K562 (cell line): ENCODE results near the gene RBM25. TPM values are rescaled to one million over a fixed set of nuclear protein-coding genes. Genes with fewer than 3 reads are reported as not detected.

Experiments
- BRD9 ChIP-seq: fragments of 450-650 bp; IDR thresholded peaks from 2 replicates; pipeline ENCODE4 v1.6.1; 2018; ENCODE audit warnings: low read depth; ENCODE audit not compliant: partially characterized antibody
- CCNT2 ChIP-seq: IDR thresholded peaks from 2 replicates; pipeline ENCODE4 v1.6.1; 2011; ENCODE audit warnings: borderline replicate concordance, low read depth, mild to moderate bottlenecking, moderate library complexity, mixed read lengths, low read length; ENCODE audit not compliant: insufficient read length; ENCODE audit errors: extremely low read depth
- FOSL1 ChIP-seq: fragments of 200-800 bp; sonication (Bioruptor generic); conservative IDR thresholded peaks from 2 replicates; pipeline ENCODE4 v1.6.1; 2016; ENCODE audit warnings: missing genetic modification characterization, missing compliant biosample characterization
- KAT7 ChIP-seq: sonication (generic); formaldehyde crosslinking; IDR thresholded peaks from 2 replicates; pipeline ENCODE4 v1.8.0; 2022; ENCODE audit warnings: missing genetic modification reagents, mild to moderate bottlenecking, borderline replicate concordance
- NRF1 ChIP-seq, 2 experiments: fragments of 450-650 bp; IDR thresholded peaks in 1 of 2; conservative IDR thresholded peaks in 1 of 2; 2 replicates each; pipeline ENCODE4 v1.6.1; 2014; ENCODE audit warnings: mild to moderate bottlenecking in 2 of 2
- PRDM10 ChIP-seq: fragments of 450-650 bp; IDR thresholded peaks from 2 replicates; pipeline ENCODE4 v1.6.1; 2018; ENCODE audit not compliant: partially characterized antibody
- STAT5A ChIP-seq: IDR thresholded peaks from 2 replicates; pipeline ENCODE4 v1.6.1; 2012; ENCODE audit warnings: low read length, inconsistent platforms, borderline replicate concordance
- TAF9B ChIP-seq: fragments of 450-650 bp; IDR thresholded peaks from 2 replicates; pipeline ENCODE4 v1.6.1; 2018; ENCODE audit warnings: mild to moderate bottlenecking; ENCODE audit not compliant: partially characterized antibody
- TRIM28 ChIP-seq: fragments of 450-650 bp; IDR thresholded peaks from 2 replicates; pipeline ENCODE4 v1.6.1; 2017
- ZBTB2 ChIP-seq: fragments of 450-650 bp; IDR thresholded peaks from 2 replicates; pipeline ENCODE4 v1.6.1; 2016; ENCODE audit warnings: antibody characterized with exemption
- polyA plus RNA-seq, 8 experiments: library from polyadenylated mRNA; depleted of rRNA in 4 of 8; stranded (reverse) in 5 of 8; unstranded in 3 of 8; fragments of >200 nt; fragmentation: Nextera tagmentation in 2 of 8; fragmentation: Illumina TruSeq in 1 of 8; extraction: Ambion mirVana in 2 of 8; extraction: Trizol in 1 of 8; gene quantifications; 2 replicates each; pipeline versions ENCODE4 v1.2.1 to v1.2.3, GENCODE V29; 2011 to 2014; ENCODE audit warnings: inconsistent platforms in 1 of 8, missing spikeins in 1 of 8
- total RNA-seq, 7 experiments: library from RNA; depleted of rRNA in 6 of 7; stranded (reverse); fragments of >200 nt in 6 of 7; fragmentation: Illumina TruSeq in 2 of 7; extraction: Trizol in 2 of 7; gene quantifications; 2 replicates each; pipeline versions ENCODE4 v1.2.1 to v1.2.3, GENCODE V29; 2011 to 2021; ENCODE audit warnings: low replicate concordance in 1 of 7
- TF ChIP-seq, protein P1 (sequence below), 3 experiments: fragments of 200-800 bp in 1 of 3; fragments of 250-450 bp in 1 of 3; fragments of 450-650 bp in 1 of 3; sonication (Bioruptor Pico) in 1 of 3; sonication (Bioruptor generic) in 1 of 3; formaldehyde crosslinking in 1 of 3; IDR thresholded peaks; 2 replicates each; pipeline versions ENCODE4 v1.6.1 to v1.8.0; 2016 to 2022; ENCODE audit warnings: mild to moderate bottlenecking in 2 of 3, missing genetic modification characterization in 2 of 3, missing compliant biosample characterization in 1 of 3, moderate library complexity in 1 of 3
- TF ChIP-seq, protein P2 (sequence below), 2 experiments: fragments of 450-650 bp; conservative IDR thresholded peaks; 2 replicates each; pipeline ENCODE4 v1.6.1; 2017; ENCODE audit warnings: mild to moderate bottlenecking in 2 of 2, moderate library complexity in 2 of 2
- TF ChIP-seq, protein P3 (sequence below): fragments of 250-450 bp; sonication (Bioruptor Pico); IDR thresholded peaks from 2 replicates; pipeline ENCODE4 v1.4.0; 2020; ENCODE audit warnings: mild to moderate bottlenecking

RBM25 gene
- total and polyA plus RNA-seq, 9 of the 15 experiments (the other 6 are each of a cell fraction or from before 2014, with no cell fraction given) = 28.6 to 80.1 (median 48.1) TPM

DNA sequence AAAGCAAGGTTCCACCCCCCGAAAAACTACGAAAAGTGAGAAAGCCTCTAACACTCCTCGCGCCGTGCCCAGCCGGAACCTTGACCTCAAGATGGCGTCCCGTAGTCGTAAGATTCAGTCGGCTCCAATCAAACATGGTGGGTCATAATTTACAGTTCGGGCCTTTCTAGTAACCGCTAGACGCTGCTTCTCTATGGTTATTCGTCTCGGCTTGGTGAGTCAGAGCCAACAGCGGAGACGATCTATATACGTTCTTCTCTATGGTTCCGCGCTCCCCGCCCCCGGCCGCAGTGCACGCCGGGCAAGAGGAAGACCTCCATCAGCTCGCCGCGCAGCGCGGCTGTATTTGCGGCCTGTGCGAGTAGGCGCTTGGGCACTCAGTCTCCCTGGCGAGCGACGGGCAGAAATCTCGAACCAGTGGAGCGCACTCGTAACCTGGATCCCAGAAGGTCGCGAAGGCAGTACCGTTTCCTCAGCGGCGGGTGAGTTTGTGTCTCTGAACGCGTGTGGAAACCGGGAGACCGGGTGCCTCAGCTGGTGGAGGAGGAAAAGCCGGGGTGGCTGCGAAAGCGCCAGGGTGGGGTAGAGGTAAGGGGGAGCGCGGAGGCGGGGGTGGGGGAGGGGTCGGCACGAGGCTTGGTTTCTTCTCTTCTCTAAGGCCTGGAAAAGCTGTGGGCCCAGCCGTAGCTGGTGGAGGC is at the start of gene RBM25 (continued):
- TF ChIP-seq, protein P1, sequence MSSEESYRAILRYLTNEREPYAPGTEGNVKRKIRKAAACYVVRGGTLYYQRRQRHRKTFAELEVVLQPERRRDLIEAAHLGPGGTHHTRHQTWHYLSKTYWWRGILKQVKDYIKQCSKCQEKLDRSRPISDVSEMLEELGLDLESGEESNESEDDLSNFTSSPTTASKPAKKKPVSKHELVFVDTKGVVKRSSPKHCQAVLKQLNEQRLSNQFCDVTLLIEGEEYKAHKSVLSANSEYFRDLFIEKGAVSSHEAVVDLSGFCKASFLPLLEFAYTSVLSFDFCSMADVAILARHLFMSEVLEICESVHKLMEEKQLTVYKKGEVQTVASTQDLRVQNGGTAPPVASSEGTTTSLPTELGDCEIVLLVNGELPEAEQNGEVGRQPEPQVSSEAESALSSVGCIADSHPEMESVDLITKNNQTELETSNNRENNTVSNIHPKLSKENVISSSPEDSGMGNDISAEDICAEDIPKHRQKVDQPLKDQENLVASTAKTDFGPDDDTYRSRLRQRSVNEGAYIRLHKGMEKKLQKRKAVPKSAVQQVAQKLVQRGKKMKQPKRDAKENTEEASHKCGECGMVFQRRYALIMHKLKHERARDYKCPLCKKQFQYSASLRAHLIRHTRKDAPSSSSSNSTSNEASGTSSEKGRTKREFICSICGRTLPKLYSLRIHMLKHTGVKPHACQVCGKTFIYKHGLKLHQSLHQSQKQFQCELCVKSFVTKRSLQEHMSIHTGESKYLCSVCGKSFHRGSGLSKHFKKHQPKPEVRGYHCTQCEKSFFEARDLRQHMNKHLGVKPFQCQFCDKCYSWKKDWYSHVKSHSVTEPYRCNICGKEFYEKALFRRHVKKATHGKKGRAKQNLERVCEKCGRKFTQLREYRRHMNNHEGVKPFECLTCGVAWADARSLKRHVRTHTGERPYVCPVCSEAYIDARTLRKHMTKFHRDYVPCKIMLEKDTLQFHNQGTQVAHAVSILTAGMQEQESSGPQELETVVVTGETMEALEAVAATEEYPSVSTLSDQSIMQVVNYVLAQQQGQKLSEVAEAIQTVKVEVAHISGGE (CRISPR knock-in tag; IDR thresholded peaks at IDR 0.05) = peak in 1 of 3 experiments; percentile 60; a peak in 1 of 6 replicates
- TF ChIP-seq NRF1 (conservative IDR thresholded peaks at IDR 0.05 in 1 of 2, IDR thresholded peaks at IDR 0.05 in 1 of 2) (peak; percentile 71 to 76), TAF9B (peak; percentile 88), ZBTB2 (0 out of 2 replicates have a peak, but pooled peaks have one; percentile 16), PRDM10 (no peak), KAT7 (peak; percentile 78; the same call in 1 of the 2 replicates), FOSL1 (tag) (peak; percentile 95), BRD9 (peak; percentile 69), CCNT2 (peak; percentile 55), STAT5A (peak; percentile 38; the same call in 1 of the 2 replicates), TRIM28 (no peak)
- TF ChIP-seq, protein P2, sequence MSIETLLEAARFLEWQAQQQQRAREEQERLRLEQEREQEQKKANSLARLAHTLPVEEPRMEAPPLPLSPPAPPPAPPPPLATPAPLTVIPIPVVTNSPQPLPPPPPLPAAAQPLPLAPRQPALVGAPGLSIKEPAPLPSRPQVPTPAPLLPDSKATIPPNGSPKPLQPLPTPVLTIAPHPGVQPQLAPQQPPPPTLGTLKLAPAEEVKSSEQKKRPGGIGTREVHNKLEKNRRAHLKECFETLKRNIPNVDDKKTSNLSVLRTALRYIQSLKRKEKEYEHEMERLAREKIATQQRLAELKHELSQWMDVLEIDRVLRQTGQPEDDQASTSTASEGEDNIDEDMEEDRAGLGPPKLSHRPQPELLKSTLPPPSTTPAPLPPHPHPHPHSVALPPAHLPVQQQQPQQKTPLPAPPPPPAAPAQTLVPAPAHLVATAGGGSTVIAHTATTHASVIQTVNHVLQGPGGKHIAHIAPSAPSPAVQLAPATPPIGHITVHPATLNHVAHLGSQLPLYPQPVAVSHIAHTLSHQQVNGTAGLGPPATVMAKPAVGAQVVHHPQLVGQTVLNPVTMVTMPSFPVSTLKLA (conservative IDR thresholded peaks at IDR 0.05) = peak; percentile 51 to 87; a peak in 3 of 4 replicates
- TF ChIP-seq, protein P3, sequence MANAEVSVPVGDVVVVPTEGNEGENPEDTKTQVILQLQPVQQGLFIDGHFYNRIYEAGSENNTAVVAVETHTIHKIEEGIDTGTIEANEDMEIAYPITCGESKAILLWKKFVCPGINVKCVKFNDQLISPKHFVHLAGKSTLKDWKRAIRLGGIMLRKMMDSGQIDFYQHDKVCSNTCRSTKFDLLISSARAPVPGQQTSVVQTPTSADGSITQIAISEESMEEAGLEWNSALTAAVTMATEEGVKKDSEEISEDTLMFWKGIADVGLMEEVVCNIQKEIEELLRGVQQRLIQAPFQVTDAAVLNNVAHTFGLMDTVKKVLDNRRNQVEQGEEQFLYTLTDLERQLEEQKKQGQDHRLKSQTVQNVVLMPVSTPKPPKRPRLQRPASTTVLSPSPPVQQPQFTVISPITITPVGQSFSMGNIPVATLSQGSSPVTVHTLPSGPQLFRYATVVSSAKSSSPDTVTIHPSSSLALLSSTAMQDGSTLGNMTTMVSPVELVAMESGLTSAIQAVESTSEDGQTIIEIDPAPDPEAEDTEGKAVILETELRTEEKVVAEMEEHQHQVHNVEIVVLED (CRISPR knock-in tag) = peak; percentile 51; the same call in 1 of the 2 replicates
